Measurements from ENCODE around the gene DYRK1A.
A peak's percentile ranks its signal among the peaks of the same experiment; 100 is the strongest.

The DYRK1A gene

DNA sequence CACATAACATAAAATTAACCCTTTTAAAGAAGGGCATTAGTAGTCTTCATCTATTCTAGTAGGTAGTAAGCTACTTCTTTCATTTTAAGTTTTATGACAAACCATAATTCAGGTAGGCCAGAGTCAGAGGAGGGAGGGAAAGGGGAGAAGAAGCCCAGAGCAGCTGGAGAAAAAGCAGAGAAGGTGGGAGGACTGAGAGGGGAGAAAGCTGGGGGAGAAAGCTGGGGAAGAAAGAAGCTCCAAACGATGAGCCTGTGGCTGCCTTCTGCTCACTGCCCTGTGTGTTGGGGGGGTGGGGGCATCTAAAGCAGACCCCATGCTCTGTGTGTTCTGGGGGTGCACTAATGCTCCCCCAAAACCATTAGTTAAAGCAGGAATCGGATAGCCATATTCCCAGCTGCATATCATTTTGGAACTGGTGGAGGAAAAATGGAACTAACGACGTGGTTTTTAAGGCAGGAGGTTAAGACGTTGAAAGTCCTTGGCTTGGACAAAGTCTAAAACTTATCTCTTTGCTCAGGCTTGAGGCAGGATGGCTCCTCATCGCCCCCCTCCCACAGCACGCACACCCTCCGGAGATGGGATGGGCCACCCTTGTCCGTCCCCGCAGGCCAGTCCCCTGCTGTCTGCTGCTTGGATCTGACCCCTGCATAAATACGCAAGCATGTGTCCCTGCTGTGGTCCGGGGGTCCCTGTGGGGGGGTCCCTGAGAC, 184.2 kb downstream of the DYRK1A start:
- DNase-seq (ENCODE audit: low read depth) = no peak

DNA sequence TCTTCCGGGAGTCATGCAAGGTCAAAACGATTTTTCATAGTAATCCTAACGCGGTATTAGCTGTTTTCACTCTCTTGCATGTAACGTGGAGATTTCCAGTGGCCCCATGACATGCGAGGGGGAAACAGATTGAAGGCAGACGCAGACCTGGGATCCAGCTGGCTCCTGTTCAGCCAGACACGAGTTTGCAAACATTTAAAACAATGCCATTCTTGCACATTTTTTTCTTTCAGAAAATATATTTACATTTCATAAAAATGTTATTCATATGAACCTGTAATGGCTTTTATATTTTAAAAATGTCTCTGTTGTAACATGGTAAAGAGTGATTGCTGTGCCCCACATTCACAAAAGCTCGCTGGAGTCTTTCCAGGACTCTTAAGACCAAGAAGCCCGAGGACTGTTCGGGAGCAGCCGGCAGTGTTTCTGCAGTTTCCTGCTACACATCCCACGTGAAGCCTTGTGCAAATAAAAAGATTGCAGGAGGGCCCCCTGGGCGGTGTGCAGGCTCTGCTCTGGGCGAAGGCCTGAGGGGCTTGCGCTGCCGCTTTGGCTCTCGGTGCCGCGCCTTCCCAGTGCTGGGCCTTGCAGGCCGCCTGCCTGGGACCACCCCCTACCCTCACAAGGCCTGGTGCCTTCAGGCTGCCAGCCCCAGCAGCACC, 184.9 kb downstream of the DYRK1A start:
- DNase-seq (ENCODE audit: low read depth) = no peak

DNA sequence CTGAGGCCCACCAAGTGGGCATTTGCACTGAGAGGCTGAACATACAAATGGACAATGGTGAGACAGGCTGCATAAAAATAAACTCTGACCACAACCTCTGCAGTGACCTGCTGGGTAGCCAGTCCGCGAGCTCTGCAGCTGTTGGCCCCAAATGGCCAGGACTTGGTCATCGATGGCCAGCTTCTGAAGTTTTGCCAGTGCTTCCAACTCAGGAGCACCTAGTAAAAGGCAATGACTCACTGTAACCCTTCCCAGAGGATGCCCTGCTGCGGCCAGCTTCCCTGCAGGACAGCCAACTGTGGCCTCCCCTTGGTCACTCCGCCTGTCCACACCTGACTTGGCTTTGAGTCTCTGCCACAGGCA, 185.4 kb downstream of the DYRK1A start:
- no peak for DNase-seq (ENCODE audit: low read depth)

DNA sequence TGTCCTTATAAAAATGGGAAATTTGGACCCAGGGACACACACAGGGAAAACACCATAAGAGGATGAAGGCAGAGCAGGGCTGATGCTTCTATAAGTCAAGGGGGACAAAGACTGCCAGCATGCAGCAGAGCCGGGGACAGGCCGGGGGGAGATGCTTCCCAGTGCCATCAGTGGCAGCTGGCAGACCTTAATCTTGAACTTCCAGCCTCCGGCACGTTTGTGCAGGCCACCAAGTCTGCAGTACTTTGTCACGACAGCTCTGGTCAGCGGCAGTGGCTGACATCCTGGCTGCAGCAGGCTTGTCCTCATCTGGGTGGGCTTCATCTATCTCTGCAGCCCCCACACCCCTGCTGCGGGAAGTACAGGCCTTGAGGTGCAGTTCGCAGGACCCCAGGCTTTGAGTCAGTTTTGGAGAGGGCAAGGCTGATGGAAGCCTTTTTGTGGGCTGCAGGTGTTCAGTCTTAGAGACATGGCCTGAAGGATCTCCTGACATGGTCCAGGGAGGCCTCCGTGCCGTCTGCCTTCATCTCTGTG, 186.0 kb downstream of the DYRK1A start:
- no peak for DNase-seq (ENCODE audit: low read depth)

DNA sequence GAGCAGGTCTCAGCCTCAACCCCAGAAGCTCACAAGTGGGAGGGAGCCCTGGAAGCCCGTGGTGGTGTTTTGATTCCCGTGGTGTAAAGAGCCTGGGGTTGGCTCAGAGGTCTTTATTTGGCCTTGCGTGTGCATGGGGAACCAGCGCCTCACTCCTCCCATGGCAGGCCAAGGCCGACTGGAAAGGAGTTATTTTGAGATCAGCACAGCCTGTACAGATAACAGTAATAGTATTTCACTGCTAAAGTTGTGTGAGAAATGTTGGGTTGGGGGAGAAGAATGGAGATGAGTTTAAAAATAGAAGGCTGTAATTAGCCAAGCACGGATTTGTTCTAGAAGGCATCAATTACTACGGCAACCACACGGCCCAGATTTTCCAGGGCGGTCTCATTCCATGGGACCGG, 186.5 kb downstream of the DYRK1A start:
- DNase-seq (ENCODE audit: low read depth) = no peak

DNA sequence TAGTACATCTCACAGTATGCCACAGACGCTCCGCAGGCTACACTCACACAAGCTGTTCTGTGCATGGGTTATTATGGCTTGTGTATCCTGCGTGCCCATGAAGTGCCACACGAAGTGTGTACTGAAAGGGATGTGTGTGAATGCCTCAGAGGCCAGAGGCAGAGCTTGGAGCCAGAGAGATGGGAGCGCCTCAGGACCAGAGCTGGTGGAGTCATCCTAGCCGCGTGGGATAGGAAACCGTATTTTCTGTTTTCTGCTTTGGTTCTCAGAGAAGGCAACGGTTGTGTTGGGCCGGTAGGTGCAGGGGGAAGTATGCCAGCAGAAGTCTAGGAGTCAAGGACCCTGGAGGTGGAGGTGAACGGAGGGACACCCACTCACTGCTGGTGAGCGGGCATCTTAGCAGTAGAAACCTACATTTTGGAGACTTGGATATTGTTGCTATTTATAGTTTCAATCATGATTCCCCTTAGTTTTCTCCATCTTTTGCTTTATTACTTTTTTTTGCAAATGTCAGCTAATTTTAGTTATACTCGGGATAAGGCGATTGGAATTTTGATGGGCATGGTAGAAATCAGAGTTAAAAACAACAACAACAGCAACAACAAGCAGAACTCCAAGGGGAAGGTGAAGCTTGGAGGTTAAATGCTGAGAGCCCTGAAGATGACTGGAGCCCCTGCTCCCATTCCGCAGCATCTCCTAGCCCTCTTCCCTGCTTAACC, 188.2 kb downstream of the DYRK1A start:
- DNase-seq (ENCODE audit: low read depth) = no peak

DNA sequence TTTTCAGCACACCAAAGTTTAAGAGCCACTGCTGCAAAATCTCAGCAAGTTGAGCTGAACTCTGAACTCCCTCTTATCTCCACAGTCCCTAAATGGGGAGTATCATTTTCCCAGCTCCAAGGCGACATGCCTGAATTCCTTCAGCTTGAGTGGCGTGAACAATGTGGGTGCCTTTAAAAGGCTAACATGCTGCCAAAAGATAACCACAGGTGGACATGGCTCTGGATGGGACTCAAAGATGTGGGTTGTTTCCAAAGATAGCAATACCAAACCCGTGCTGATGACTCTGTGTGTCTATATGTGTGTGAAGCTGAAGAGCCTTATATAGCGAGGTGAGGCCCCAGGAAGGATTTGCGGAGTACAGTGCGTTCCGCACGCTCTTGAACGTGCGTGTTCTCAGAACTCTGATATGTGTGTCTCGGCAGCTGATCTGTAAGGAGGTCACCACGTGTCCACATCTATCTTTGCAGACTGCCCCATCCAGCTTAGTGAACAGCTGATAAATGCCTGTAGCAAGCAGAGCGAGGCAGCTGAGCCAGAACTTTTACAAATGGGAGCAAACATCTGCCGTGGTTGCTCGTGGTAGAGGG, 189.2 kb downstream of the DYRK1A start:
- DNase-seq (ENCODE audit: low read depth) = no peak

DNA sequence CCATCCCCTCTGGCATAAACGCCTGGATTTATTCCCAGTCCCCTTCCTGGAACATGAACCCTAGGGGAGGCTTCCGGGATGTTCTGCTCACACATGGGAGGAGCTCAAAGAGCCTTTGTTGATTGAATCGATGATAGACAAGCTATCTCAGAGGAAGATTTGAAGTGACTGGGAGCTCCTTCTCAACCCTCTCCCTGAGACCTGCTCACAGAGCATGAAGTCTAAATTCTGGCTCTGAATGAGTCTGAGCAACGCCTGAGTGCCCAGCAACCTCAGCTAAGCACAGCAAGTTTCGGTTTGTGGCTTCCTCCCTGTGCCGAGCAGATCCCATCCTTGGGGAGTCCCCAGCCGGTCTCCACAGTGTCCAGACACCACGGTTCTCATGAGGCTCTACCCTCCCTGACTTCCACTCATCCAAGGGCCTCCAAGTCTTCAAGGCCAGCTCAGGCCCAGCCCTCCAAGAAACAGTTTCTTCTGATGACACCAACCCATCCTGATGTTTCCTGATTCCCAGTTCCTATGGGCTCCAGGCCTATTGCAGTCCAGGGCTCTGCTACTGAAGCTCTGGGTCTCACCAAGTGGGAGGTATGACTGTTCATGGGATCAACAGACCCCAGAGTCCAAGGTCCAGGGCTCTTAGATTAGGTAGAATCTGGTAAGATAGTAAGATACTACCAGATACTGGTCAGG, 190.8 kb downstream of the DYRK1A start:
- DNase-seq (ENCODE audit: low read depth) = no peak

DNA sequence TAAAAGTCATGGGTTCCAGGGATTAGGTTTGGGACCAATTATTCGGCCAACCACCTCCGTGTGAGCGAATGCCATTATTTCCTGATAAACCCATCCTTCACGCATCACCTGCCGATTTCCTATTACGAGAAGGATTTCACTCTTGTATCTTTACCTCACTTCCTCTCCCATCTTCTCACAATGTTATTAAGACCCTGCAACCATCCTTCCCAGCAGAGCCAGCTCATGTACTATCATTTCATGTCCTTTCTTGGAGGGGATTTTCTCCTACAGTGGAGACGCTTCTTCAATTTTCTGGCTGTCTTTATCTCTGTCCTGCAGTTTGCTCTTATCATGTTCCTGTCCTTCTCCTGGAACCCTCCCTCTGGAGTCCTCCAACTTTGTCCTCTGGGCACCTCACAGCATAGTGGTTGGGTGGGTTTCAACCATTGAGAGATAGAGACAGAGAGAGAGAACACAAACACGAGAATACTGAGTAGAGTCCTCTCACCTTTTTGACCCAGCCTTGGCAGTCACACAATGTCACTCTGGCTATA, 192.2 kb downstream of the DYRK1A start:
- DNase-seq (ENCODE audit: low read depth) = no peak

DNA sequence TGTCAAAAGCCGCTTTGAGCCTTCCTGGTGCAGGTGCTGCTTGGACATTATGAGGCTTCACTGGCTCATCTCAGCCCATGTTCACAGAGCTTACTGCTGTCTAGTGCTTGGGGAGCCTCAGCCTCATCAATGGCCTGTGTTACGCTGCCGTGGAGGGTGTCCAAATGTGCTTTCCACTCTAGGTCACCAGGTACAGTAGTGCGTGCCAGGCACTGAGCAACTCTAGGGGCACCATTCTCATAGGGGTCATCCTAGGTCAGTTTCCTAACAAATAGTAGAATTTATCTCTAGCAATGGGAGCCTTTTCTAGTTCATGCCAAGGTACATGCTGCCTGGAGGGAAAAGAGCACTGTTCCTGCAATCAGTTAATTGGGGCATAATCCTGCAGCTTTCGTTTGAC, 193.8 kb downstream of the DYRK1A start:
- DNase-seq (ENCODE audit: low read depth) = no peak

DNA sequence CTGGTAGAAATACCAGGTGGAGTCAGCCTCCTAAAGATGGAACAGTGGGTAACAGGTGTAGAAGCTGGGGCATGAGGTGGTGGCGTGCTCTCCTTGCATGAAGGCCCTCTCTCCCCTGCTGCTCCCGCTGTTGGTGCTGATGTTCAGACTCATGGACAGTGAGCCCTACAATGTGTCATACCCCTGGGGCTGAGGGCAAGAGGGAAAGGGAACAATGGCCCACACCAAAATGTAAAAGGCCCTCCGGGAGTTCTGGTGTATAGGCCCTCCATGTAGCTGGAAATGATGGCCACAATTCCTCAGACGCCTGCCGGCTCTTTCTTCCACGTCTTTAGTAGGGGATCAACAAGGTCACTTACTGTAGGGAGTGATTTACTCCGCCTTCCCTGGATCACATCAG, 194.9 kb downstream of the DYRK1A start:
- DNase-seq (ENCODE audit: low read depth) = no peak

DNA sequence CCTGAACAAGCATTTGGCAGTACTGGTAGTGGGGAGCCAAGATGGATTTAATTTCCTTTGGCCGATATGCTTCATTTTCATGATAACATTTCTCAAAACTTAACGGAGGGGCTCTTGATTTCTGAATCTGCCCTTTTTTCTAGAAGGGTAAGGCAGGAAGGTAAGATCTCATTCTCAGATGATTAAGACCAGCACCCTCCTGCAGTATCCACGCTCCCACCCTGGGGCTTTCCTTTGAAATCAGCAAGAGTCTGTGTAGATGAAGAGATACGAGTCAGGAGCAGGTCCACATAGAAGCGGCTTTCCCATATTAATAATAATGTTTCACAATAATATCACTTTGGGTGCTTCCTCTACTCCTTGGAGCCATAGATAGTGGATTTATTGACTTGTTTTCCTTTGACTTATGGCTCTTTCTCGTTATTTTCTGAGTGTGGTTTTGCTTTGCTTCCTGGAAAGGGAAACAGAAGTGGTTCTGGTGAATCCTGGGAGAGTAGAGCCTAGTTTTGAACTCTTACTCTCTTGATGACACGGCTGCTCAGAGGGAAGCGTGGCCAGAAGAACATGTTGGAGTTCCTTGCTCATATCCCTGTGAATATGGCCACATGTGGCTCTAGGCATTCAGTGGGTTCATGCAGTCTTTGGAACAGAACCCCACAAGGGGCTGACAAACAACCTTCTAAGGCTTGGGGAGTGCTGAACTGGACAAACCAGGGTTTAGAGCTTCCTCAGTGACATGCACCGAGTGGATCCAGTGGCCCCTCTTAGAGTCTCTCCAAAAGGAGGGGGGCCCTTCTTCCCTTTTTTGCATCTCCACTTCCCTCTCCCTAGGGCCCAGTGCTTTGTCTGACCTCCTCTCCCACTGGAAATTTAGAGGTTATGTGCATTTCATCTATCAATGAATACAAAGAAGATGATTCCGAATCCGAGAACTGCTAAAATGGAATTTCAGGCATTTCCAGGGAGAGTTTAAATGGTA, 195.7 kb downstream of the DYRK1A start:
- no peak for DNase-seq (ENCODE audit: low read depth)

DNA sequence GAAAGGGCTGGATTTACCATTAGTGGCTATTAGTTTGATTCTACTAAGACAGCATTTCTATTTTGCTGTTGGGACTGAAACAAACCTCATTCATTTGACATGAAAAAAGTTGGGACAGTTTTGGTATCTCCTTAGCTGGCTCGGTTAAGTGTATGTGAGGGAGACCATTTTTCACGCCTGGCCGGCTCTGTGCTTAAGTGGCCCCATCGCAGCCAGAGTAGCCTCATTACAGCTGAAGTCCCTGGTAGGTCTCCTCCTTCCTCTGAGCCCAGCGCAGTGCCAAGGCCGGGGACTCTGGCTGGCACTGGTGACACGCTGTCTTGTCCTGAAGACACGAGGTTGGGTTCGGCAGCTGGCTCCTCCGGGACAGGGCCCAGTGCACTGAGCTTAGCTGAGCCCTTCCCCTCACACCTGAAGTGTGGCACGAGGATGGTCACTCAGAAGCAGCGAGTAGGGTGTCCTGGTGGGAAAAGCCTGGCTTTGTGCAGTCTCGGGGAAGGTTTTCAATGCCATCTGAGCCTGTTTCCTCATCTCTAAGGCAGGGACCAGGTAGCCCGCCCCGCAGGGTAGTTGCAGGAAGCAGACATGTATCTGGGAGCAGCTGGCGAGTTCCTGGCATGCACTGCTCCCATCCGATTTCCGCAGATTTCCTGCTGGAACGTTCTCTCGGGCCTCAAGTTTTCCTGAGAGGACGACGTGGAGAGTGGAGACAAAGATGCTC, 196.5 kb downstream of the DYRK1A start:
- DNase-seq (ENCODE audit: low read depth) = no peak

DNA sequence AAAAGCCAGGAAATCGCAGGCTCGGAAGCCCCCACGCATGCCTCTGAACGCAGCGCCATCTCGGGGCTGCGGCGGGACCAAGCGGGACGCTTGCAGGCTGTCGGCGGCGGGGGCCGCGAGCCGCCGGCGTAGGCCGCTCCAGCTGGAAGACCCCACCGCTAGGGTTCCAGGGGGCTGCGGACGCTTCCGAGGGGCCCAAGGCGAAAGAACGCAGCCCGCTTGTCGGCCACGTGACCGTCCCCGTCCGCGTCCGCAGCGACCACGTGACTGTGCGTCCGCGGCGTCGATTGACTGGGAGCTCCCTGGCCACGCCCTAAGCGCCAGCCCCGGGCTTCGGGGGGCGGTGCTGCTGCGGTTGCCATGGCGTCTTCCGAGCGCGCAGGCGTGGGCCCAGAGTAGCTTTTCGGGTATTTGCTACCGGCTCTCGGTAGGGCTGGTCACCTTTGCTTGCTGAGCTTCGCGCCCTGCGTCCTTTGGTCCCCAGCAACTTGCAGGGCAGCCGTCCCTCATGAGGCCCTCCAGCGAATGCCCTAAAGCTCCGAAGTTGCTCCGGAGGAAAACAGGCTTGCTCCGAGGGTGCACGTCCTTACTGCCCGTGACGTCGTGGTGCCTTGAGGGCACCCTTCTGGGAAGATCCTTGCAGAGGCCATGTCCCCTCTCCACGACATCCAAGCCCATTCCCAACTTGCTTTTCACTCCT, 197.2 kb downstream of the DYRK1A start:
- DNase-seq (ENCODE audit: low read depth) = peak; percentile 79

DNA sequence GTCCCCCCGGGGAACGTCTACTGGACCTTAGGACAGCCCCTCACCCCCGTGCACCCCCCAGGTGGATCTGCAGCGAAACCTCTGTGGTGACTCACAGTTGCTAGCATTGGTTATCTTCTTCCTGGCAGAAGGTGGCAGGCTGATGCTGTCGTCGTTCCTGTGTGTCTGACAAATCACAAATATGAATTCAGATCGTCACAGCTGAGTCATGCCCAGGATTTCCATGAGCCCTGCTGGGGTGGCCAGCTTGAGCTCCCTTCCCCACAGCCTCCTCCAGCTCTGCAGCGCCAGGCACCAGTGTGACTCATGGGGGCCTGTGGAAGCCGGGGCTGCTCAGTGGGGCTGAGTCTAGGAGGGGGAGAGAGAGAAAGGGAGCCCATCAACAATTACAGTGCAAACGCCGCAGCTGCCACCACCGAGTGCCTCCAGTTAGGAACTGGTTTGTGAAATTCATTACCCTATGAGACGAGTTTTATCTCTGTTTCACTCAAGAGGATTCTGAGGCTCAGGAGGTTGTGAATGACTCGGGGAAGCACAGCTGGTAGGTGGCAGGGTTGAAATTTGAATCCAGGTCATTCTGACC, 197.9 kb downstream of the DYRK1A start:
- DNase-seq (ENCODE audit: low read depth) = peak; percentile 80

DNA sequence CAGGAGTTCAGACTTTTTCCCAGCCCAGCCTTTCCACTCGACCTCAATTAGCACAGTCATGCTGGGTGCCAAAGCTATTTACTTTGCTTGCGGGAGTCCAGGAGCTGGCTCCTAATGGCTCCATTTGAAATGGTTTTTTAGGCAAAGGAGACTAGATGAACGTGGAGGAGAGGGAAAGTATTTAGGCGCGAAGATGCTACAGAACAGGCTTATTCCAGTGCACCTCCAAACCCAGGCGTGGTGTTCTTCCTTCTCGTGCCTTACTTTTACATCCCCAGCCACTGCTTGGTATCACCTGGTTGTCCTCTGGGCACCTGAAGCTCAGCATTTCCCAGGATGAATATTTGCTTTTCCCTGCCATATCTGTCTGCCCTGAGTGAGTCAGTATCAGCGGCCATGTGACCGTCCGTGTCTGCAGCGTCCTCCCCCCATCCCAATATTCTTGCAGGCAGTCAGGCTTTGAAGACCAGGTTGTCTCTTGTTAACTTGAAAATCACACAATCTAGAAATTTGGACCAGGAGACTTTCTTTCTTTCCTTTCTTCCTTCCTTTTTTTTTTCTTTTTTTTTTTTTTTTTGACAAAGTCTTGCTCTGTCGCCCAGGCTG, 198.5 kb downstream of the DYRK1A start:
- no peak for DNase-seq (ENCODE audit: low read depth)

DNA sequence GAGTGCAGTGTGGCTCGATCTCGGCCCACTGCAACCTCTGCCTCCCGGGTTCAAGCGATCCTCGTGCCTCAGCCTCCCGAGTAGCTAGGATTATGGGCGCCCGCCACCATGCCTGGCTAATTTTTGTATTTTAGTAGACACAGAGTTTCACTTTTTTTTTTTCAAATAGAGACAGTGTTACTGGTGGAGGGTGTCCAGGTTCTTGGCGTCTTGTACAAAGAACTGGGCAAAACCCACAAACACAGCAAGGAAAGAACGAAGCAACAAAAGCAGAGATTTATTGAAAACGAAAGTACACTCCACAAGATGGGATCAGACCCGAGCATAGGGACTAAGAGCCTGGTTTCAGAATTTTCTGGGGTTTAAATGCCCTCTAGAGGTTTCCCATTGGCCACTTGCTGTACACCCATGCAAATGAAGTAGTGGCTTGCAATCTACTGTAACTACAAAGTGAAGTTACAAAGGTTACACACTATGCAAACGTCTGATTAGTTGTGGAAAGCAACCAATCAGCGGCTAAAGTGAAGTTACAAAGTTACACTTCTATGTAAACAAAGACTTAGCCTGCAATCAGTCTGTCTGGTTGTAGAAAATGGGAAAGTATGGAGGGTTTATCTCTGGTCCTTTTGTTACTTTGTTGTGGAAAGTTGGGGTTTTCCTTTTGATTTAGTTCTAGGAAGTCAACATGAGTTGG, 199.1 kb downstream of the DYRK1A start:
- DNase-seq (ENCODE audit: low read depth) = no peak

Data from stimulated activated CD8-positive, alpha-beta memory T cell treated with anti-CD3 and anti-CD28 coated beads, Interleukin-15, amount 100 ng/mL, for 1 hour (primary cell).